Vagina (tissue), 2 donors: ENCODE results near the gene ASS1. TPM values are rescaled to one million over a fixed set of nuclear protein-coding genes. Genes with fewer than 3 reads are reported as not detected.

Experiments
- DNase-seq, 2 donors: peaks; one replicate each; pipeline ENCODE4 v3.0.0-alpha.2; 2017; ENCODE audit errors: extremely low spot score in 2 of 2
- H3K27ac ChIP-seq: fragments of 200-600 bp; sonication (generic); one replicate; pipeline ENCODE4 v1.5.1; 2019
- H3K27me3 ChIP-seq: fragments of 200-600 bp; sonication (generic); one replicate; pipeline ENCODE4 v1.5.1; 2019
- H3K36me3 ChIP-seq, 2 donors: fragments of 200-600 bp; sonication (generic); one replicate each; pipeline ENCODE4 v1.5.1; 2017 to 2019
- H3K4me1 ChIP-seq: fragments of 200-600 bp; sonication (generic); one replicate; pipeline ENCODE4 v1.5.1; 2019
- H3K4me3 ChIP-seq, 2 donors: fragments of 200-600 bp; sonication (generic); 1 replicate in 1 of 2; 2 replicates in 1 of 2; pipeline ENCODE4 v1.5.1; 2016 to 2019
- H3K9me3 ChIP-seq: fragments of 200-600 bp; sonication (generic); one replicate; pipeline ENCODE4 v1.5.1; 2019
- CTCF ChIP-seq, 3 experiments: fragments of 450-650 bp in 2 of 3; fragments of 200-600 bp in 1 of 3; sonication (generic) in 1 of 3; IDR thresholded peaks; one replicate each; pipeline ENCODE4 v1.5.1; 2017 to 2019; ENCODE audit warnings: antibody characterized with exemption in 3 of 3, mild to moderate bottlenecking in 2 of 3, moderate library complexity in 2 of 3
- POLR2A ChIP-seq, 2 donors: fragments of 450-650 bp; IDR thresholded peaks; one replicate each; pipeline ENCODE4 v1.6.1; 2017; ENCODE audit warnings: antibody characterized with exemption in 2 of 2, mild to moderate bottlenecking in 2 of 2, moderate library complexity in 2 of 2
- POLR2AphosphoS5 ChIP-seq, 2 donors: sonication (generic); formaldehyde crosslinking; IDR thresholded peaks; one replicate each; pipeline ENCODE4 v1.9.0; 2017; ENCODE audit warnings: antibody characterized with exemption in 2 of 2, mild to moderate bottlenecking in 2 of 2, low read depth in 1 of 2; ENCODE audit not compliant: insufficient read depth in 1 of 2
- intact Hi-C: fragments of 100-400 bp; cut with DNase I; formaldehyde crosslinking; loops from one replicate; pipeline ENCODE4 v1.15.1; 2023
- total RNA-seq: library from RNA; depleted of rRNA; stranded (reverse); fragments of >200 nt; gene quantifications from one replicate; pipeline ENCODE4 v1.2.3, GENCODE V29; 2016

Gene ASS1
- total RNA-seq, 1 donor from 2014 or later, result 84.0 TPM

GRCh38 chr9:130414081-130414731 is 30.6 kb upstream of the ASS1 start:
- no peak for TF ChIP-seq POLR2AphosphoS5 (IDR thresholded peaks at IDR 0.05; ENCODE audit: insufficient read depth in 1 of 2, low read depth in 1 of 2)
- no peak for TF ChIP-seq POLR2A (IDR thresholded peaks at IDR 0.05)
- no peak for TF ChIP-seq CTCF (IDR thresholded peaks at IDR 0.05)
- Histone ChIP-seq H3K9me3 (no peaks in the 10 kb centered on the region), H3K4me3 (no peak overlapping the region), H3K4me1 (peaks cover 10% of the 10 kb centered on the region), H3K27ac (no peak overlapping the region), H3K36me3 (no peaks in the 10 kb centered on the region), H3K27me3 (no peaks in the 10 kb centered on the region)
- no peak for DNase-seq
- intact Hi-C loops, result no loop called here

- Histone ChIP-seq H3K27me3 (no peaks in the 10 kb centered on the region), H3K27ac (no peak overlapping the region), H3K9me3 (no peaks in the 10 kb centered on the region), H3K4me3 (no peak overlapping the region), H3K36me3 (no peaks in the 10 kb centered on the region), H3K4me1 (peaks cover 10% of the 10 kb centered on the region)
- DNase-seq, result no peak
- TF ChIP-seq POLR2AphosphoS5 (IDR thresholded peaks at IDR 0.05; ENCODE audit: insufficient read depth in 1 of 2, low read depth in 1 of 2) (no peak), POLR2A (IDR thresholded peaks at IDR 0.05) (no peak), CTCF (IDR thresholded peaks at IDR 0.05) (no peak)
- intact Hi-C loops, result no loop called here
Measured at GRCh38 chr9:130414910-130415746, 29.6 kb upstream of the ASS1 start.

- Histone ChIP-seq H3K9me3 (no peaks in the 10 kb centered on the region), H3K36me3 (no peaks in the 10 kb centered on the region), H3K27ac (no peak overlapping the region), H3K4me3 (no peak overlapping the region), H3K4me1 (no peaks in the 10 kb centered on the region), H3K27me3 (no peaks in the 10 kb centered on the region)
- intact Hi-C loops, result no loop called here
- no peak for DNase-seq
- TF ChIP-seq POLR2A (IDR thresholded peaks at IDR 0.05), result no peak
- no peak for TF ChIP-seq POLR2AphosphoS5 (IDR thresholded peaks at IDR 0.05; ENCODE audit: insufficient read depth in 1 of 2, low read depth in 1 of 2)
- no peak for TF ChIP-seq CTCF (IDR thresholded peaks at IDR 0.05)
Measured at GRCh38 chr9:130417602-130418001, 27.2 kb upstream of the ASS1 start.

- TF ChIP-seq POLR2A (IDR thresholded peaks at IDR 0.05) (no peak), POLR2AphosphoS5 (IDR thresholded peaks at IDR 0.05; ENCODE audit: insufficient read depth in 1 of 2, low read depth in 1 of 2) (no peak), CTCF (IDR thresholded peaks at IDR 0.05) (no peak)
- no peaks in the 10 kb centered on the region for H3K4me1 ChIP-seq
- H3K27ac ChIP-seq, result no peak overlapping the region
- no peaks in the 10 kb centered on the region for H3K36me3 ChIP-seq
- no peak for DNase-seq
- no peak overlapping the region for H3K4me3 ChIP-seq
- H3K9me3 ChIP-seq, result no peaks in the 10 kb centered on the region
- no peaks in the 10 kb centered on the region for H3K27me3 ChIP-seq
- intact Hi-C loops, result no loop called here
Measured at GRCh38 chr9:130418776-130419175, 26.0 kb upstream of the ASS1 start.
